Suppressor macrophage treated with lipopolysaccharide for 4 hours (primary cell): ENCODE measurements around the gene CCDC196.

Experiments used
- DNase-seq: peaks from one replicate; pipeline ENCODE4 v3.0.0-alpha.2; 2020

CCDC196 gene

GRCh38 chr14:66485910-66486421 is at the start of gene CCDC196:
Gene CCDC196, plus strand, starts transcription at chr14:66486371. Its CDS starts 132 bp downstream, at chr14:66486503.
- DNase-seq: no peak

GRCh38 chr14:66440801-66441200 is 45.4 kb upstream of the CCDC196 start:
- no peak for DNase-seq

DNA sequence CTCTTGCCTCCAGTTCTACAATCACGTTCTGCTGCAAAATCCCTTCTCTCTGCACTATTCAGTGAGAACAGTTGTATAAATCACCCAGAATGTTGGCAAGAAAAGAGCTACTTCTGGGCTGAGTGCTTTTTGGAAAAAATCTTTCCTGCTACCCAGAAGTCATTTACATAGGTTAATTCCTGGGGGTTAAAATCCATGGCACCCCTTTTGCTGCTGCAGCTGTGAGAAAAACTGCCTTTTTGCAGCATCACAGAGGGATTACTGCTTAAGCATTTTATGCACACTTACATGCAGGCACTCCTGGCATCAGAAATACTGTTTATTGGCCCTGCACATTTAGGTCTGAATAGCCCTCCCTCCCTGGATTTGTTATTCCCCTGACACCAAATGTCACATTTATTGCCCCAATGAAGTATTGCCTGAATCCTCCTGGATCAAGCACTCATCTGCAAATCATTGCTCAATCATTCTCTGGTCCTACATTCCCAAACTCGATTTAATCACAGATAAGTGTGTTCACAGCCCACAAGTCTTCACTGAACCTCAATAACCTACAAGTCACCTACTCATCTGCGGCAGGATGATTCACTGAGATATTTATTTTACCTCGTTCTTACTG is 43.1 kb upstream of the CCDC196 start:
- DNase-seq: no peak

DNA sequence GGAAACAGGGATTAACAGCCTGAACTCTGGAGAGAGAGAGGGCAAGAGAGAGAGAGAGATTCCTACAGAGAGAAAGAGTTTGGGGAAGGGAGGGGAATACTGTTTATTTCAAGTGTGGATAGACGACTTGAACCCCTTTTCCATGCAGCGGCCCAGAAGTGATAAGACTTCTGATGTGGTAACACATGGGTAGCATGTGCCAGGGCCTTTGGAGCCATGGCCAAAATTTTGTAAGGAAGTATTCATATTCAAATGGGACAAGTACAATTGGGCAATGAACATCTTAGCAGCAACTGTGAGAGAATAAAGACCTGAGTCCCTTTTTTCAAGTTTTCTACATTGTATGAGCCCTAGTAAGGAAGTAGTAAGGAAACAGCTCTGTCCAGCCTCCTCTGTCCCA is 42.4 kb upstream of the CCDC196 start:
- DNase-seq: no peak

GRCh38 chr14:66444271-66444927 is 41.8 kb upstream of the CCDC196 start:
- DNase-seq: no peak

DNA sequence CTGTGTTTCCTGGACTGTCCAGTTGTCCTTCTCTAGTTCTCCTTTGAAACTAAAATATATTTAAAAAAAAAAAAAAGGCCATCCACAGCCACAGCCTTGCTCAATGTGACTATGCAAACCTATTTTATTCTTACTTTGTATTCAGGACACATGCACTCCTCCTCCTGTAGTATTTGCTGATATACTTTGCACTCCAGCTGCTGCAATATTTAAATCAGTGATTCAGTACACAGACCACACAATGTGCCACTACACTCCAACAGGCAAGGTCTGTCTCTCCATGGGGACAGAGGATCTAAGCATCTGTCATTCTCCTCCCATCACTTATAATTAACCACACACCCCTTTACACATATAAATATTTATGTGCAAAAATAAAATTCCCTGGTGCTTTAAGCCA is 40.2 kb upstream of the CCDC196 start:
- DNase-seq: no peak

DNA sequence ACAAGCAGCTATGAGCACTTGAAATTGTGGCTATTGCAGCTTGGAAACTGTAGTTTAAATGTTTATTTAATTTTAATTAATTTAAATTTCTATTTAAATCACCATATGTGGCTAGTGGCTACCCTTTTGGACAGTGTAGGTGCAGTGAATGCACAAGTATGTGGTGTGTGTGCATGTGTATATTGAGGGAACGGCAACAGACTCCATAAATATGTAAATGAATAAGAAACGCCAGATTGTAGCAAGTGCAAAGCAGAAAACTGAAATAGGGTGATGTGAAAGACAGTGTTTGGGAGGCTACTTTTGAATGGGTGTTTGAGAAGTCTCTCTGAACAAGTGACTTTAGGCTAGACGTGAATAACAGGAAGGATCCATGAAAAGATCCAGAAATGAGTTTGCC is 32.7 kb upstream of the CCDC196 start:
- DNase-seq: no peak

DNA sequence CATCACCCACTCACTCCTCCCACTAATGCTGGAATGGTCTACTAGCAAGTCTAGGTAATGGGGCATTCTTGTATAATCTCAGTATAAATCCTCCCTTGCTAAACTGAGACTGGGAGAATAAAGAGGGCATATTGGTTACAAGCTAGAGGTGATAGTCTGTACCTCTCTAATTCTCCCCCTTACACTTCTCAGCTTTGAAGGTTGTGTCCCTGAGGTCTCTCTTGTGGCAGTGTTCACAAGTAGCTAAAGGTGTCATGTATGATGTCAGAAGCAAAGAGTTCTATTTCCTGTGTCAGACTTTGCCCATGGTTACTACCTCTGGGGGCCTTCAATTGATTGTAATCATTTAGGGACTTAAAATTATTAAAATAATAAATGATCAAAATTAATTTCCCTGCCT is 26.6 kb upstream of the CCDC196 start:
- no peak for DNase-seq

DNA sequence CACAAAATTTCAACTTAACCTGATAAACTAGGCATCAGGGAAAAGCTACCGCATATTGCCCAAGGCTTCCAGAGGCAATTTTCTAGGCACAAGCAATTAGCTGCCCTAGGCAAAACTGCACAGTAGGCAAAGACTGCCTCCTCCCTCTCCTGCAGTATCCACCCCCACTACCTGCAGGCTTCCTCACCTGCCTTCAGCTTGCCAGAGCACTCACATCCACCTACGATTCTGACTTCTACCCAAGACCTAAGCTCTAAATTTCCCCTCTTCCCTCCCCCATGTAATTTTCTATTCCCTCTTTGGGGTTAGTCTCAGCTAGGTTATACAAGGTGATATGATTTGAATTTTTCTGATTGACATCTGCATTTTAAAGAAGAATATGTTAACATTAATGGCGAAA is 21.9 kb upstream of the CCDC196 start:
- DNase-seq: no peak

- no peak for DNase-seq
Observed at GRCh38 chr14:66468778-66469367, 17.3 kb upstream of the CCDC196 start.

- DNase-seq: no peak
Observed at GRCh38 chr14:66471584-66471983, 14.6 kb upstream of the CCDC196 start.

DNA sequence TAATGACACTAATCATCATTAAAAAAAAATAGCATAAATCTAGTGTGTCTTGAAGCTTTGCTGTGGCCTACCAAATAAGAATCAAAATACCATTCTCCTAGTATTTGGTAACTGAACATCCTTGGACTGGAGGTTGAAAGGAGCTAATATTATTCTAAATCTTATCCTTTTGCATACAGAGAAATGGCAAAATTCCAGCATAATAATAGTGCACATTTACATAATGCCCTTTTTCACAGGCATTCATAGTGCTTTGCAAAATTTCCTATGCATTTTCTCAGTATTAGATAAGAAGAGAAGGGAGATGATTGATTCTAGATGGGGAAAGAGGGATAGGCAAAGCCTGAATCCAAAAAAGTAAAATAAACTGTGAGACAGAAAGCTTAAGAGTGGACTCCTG is 13.9 kb upstream of the CCDC196 start:
- no peak for DNase-seq

DNA sequence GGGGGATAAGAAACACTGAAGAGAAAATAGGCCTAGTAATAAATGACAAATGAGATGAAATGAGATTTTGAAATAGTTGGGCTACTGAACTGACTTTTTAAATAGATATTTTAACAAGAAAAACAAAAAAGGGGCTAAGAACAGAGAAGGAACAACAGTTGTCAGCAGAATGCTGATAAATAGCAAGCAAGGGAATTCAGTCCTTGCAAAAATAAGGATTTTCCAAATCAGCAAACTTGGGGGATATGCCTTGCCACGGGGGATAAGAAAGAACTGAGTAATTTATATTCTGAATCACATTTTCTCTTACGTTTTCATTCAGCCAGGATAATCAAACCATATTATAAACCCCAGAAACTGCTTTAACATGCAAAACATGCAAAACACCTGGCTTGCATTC is 12.9 kb upstream of the CCDC196 start:
- DNase-seq: no peak

GRCh38 chr14:66476964-66477363 is 9.2 kb upstream of the CCDC196 start:
- DNase-seq: no peak

- DNase-seq: no peak
Observed at GRCh38 chr14:66477567-66477966, 8.6 kb upstream of the CCDC196 start.

DNA sequence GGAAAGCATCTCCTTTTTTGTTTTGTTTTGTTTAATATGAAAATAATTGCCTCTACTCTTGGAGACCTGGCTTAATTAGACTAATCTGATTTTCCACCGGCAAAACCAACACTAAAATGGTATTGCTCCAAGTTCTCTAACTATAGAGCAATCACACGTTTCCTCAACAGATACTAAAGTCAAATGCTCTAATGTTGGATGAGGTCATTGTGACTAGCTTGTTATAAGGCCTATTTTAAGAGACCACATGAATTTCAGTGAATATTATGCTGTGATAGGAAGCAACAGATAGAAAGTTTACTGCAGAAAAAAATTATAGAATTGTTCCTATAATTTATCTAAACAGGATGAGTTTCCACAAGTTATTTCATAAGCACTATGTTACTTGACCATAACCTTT is 3.3 kb upstream of the CCDC196 start:
- no peak for DNase-seq

GRCh38 chr14:66483322-66483721 is 2.8 kb upstream of the CCDC196 start:
- DNase-seq: no peak

- DNase-seq: no peak
Observed at GRCh38 chr14:66485029-66485428, 1.1 kb upstream of the CCDC196 start.

GRCh38 chr14:66487164-66487563 is 993 bp downstream of the CCDC196 start:
- no peak for DNase-seq

DNA sequence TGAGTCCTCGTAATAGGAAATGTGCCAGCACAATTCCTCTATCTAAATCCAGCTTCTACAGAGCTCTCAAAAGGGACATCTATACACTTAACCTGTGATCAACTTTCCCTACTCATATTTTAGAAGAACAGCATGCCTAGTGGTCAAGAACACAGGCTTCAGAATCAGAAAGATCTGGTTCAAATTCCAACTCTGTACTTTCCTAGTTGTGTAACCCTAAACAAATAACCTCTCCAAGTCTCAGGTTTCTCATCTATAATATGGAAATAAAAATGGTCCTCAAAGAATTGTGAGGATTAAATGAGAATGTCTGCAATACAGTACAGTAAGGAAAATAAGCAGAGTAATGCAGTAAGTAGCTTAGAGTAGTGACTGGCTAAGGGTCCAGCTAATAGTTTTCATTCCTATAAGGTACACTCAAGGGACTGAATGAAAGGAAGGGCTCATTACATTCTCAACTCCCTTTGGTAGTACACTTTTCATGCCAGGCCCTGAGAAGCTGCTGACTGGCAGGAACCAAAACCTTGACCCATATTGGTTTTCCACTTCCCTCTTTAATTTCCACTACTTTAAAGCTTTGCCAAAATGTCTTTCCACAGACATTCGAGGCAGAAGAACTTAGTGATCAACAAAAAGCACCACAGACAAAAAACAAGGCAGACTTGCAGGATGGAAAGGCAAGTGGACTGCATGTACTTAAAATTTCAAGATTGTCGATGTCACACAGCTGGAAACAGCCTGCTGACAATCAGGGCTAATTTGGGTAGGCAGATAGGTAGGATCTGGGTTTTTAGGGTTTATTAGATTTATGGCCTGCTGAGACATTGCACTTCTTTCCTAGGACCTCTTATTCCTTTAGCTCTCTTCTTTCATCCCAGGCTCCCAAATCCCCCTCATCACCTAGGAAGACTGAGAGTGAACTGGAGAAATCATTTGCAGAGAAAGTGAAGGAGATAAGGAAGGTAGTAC is 4.3 kb downstream of the CCDC196 start:
- no peak for DNase-seq

DNA sequence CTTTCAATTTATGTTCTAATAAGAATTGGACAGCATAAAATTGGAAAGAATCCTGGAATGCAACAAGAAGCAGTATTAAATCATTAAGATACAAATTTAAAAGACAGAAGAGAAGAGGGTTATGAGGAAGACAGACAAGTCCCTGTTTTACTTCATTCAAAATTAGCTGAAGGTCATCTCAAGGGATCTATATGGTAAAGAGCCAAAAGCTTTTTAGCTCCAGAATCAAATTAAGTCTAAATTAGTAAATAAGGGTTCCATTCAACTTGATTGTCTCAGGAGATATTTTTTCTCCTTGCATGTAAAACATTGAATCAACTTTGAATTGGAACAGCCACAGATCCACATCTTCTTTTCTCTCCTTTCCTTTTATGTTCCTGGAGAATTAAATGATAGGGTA is 7.6 kb downstream of the CCDC196 start:
- no peak for DNase-seq

- peak; percentile 70 for DNase-seq
Observed at GRCh38 chr14:66495218-66496098, 9.3 kb downstream of the CCDC196 start.
